H1 (cell line): ENCODE data around the gene SHISAL1.

Source experiments
- CTCF ChIP-seq, 3 experiments: IDR thresholded peaks; 1 replicate in 2 of 3; 2 replicates in 1 of 3; pipeline versions ENCODE4 v1.5.1 to v1.6.1; 2011; ENCODE audit warnings: low read length in 3 of 3, mild to moderate bottlenecking in 3 of 3, inconsistent platforms in 2 of 3, low read depth in 1 of 3, moderate library complexity in 1 of 3; ENCODE audit not compliant: insufficient read depth in 1 of 3; ENCODE audit errors: control extremely low read depth in 1 of 3
- EP300 ChIP-seq, 2 experiments: IDR thresholded peaks; 1 replicate in 1 of 2; 2 replicates in 1 of 2; pipeline ENCODE4 v1.6.1; 2011 to 2012; ENCODE audit warnings: low read depth in 2 of 2, low read length in 2 of 2, mild to moderate bottlenecking in 2 of 2, borderline replicate concordance in 1 of 2, inconsistent platforms in 1 of 2, moderate library complexity in 1 of 2
- KDM1A ChIP-seq: fragments of 200-600, 300-600 bp; sonication (generic); IDR thresholded peaks from 2 replicates; pipeline ENCODE4 v1.7.1; 2016; ENCODE audit warnings: mild to moderate bottlenecking, low read length, borderline replicate concordance
- TEAD4 ChIP-seq: IDR thresholded peaks from 2 replicates; pipeline ENCODE4 v1.6.1; 2012; ENCODE audit warnings: low read depth, low read length, inconsistent platforms, mixed read lengths
- ZNF274 ChIP-seq: IDR thresholded peaks from 2 replicates; pipeline ENCODE4 v1.7.0; 2012; ENCODE audit warnings: low read length, borderline replicate concordance; ENCODE audit errors: extremely low read depth

GRCh38 chr22:44360668-44361381 lies 48.1 kb upstream of the SHISAL1 start:
- TF ChIP-seq TEAD4 (no peak), ZNF274 (no peak), CTCF (IDR thresholded peaks at IDR 0.05; ENCODE audit: control extremely low read depth in 1 of 3, insufficient read depth in 1 of 3, low read depth in 1 of 3, low read length in 3 of 3) (peak in 1 of 3 experiments; percentile 4; a peak in 1 of 4 replicates), EP300 (IDR thresholded peaks at IDR 0.05; ENCODE audit: borderline replicate concordance in 1 of 2, low read depth in 2 of 2, low read length in 2 of 2) (no peak), KDM1A (no peak)
